Thyroid gland (tissue), 4 donors: ENCODE measurements around the gene APOD.
"Not testable (repeated sequence)": the region's sequence is repeated elsewhere in the genome, so short reads cannot be mapped to it uniquely, and the experiment has no call there.

Source experiments
- POLR2A ChIP-seq, 2 donors: fragments of 450-650 bp; IDR thresholded peaks; one replicate each; pipeline ENCODE4 v1.6.1; 2017; ENCODE audit warnings: antibody characterized with exemption in 2 of 2, mild to moderate bottlenecking in 2 of 2, moderate library complexity in 1 of 2
- TF ChIP-seq, protein P1 (sequence below), 6 experiments: fragments of 200-600 bp in 3 of 6; fragments of 450-650 bp in 3 of 6; sonication (generic) in 3 of 6; IDR thresholded peaks; one replicate each; pipeline ENCODE4 v1.5.1; 2016 to 2019; ENCODE audit warnings: antibody characterized with exemption in 6 of 6, mild to moderate bottlenecking in 2 of 6, inconsistent platforms in 1 of 6, moderate library complexity in 1 of 6

- TF ChIP-seq POLR2A (IDR thresholded peaks at IDR 0.05), result not testable (repeated sequence)
- TF ChIP-seq, protein P1, sequence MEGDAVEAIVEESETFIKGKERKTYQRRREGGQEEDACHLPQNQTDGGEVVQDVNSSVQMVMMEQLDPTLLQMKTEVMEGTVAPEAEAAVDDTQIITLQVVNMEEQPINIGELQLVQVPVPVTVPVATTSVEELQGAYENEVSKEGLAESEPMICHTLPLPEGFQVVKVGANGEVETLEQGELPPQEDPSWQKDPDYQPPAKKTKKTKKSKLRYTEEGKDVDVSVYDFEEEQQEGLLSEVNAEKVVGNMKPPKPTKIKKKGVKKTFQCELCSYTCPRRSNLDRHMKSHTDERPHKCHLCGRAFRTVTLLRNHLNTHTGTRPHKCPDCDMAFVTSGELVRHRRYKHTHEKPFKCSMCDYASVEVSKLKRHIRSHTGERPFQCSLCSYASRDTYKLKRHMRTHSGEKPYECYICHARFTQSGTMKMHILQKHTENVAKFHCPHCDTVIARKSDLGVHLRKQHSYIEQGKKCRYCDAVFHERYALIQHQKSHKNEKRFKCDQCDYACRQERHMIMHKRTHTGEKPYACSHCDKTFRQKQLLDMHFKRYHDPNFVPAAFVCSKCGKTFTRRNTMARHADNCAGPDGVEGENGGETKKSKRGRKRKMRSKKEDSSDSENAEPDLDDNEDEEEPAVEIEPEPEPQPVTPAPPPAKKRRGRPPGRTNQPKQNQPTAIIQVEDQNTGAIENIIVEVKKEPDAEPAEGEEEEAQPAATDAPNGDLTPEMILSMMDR (IDR thresholded peaks at IDR 0.05), result not testable (repeated sequence)
Observed at GRCh38 chr3:195601785-195602184, 18.0 kb upstream of the APOD start.
